HK-2 (cell line): ENCODE measurements around the gene CRAMP1.

Experiments
- DNase-seq: peaks from one replicate; pipeline ENCODE4 v3.0.0-alpha.2; 2018; ENCODE audit not compliant: unreplicated experiment

The CRAMP1 gene

GRCh38 chr16:1678500-1679098 lies 66.4 kb downstream of the CRAMP1 start:
- peak; percentile 52 for DNase-seq

GRCh38 chr16:1680361-1680760 lies 68.2 kb downstream of the CRAMP1 start:
- no peak for DNase-seq

- no peak for DNase-seq
These were observed 68.9 kb downstream of the CRAMP1 start for GRCh38 chr16:1681032-1681431.

GRCh38 chr16:1687427-1688316 lies 75.5 kb downstream of the CRAMP1 start:
- DNase-seq: no peak

DNA sequence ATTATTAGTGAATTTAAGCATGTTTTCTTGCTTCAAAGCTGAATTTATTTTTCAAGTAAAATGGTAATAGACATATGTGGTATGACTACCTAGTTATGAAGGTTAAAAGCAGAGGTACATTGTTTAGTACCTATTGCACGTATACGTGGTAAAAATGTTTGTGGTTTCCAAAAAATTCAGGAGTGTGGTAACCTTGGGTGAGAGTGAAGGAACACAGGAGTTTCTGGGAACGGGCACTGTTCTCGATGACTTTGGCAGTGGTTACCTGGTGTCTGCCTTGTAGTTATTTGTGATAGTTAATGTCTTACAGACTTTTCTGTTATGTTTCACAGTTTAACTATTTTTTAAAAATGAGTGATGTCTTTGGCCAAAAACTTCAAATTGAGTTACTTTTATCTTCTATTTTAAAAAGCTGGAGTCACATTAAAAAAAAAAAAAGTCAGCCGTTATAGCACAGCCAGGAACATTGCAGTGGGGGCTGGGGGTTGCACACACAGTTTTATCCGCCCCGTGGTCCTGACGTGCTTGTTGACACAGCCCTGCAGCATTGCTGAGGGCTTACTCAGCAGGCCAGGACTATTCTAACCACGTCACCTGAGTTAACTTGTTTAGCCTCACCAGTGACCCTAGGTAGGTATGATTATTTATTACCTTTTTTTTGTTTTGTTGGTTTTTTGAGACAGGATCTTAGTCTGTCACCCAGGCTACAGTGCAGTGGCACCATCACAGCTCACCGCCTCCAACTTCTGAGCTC lies 76.8 kb downstream of the CRAMP1 start:
- peak; percentile 69 for DNase-seq

- no peak for DNase-seq
These were observed 77.7 kb downstream of the CRAMP1 start for GRCh38 chr16:1689853-1690252.

GRCh38 chr16:1690810-1691209 lies 78.7 kb downstream of the CRAMP1 start:
- DNase-seq: no peak

- DNase-seq: no peak
These were observed 79.1 kb downstream of the CRAMP1 start for GRCh38 chr16:1691276-1691675.

GRCh38 chr16:1691956-1692355 lies 79.8 kb downstream of the CRAMP1 start:
- DNase-seq: peak; percentile 75

DNA sequence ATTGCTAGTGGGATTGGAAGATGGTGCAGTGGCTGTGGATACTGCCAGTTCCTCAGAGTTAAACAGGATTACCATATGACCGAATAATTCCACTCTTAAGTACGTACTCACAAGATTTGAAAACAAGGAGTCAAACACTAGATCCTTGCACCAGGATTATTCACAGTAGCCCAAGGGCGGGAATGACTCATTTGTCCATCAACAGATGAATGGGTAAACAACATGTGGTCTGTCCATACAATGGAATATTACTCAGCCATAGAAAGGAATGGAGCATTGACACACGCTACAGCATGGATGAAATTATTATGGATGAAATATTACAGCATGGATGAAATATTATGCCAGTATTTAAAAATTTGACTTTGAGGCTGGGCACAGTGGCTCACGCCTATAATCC lies 84.7 kb downstream of the CRAMP1 start:
- no peak for DNase-seq

- DNase-seq: no peak
These were observed 86.5 kb downstream of the CRAMP1 start for GRCh38 chr16:1698680-1699079.

GRCh38 chr16:1700246-1700645 lies 88.1 kb downstream of the CRAMP1 start:
- no peak for DNase-seq

- DNase-seq: no peak
These were observed 89.2 kb downstream of the CRAMP1 start for GRCh38 chr16:1701216-1701878.

DNA sequence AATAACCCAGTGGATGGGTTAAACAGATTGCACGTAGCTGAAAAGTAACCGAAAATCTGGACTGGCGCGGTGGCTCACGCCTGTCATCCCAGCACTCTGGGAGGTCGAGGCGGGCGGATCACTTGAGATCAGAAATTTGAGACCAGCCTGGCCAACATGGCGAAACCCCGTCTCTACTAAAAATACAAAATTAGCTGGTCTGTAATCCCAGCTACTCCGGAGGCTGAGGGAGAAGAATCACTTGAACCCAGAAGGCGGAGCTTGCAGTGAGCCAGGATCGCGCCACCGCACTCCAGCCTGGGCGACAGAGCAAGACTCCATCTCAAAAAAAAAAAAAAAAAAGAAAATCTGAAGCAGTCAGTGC lies 93.1 kb downstream of the CRAMP1 start:
- peak; percentile 33 for DNase-seq

GRCh38 chr16:1705688-1706385 lies 93.7 kb downstream of the CRAMP1 start, which contains the start of gene MAPK8IP3:
MAPK8IP3 (plus strand) TSS chr16:1706195; CDS start chr16:1706340, 145 bp downstream.
- DNase-seq: peak; percentile 93

DNA sequence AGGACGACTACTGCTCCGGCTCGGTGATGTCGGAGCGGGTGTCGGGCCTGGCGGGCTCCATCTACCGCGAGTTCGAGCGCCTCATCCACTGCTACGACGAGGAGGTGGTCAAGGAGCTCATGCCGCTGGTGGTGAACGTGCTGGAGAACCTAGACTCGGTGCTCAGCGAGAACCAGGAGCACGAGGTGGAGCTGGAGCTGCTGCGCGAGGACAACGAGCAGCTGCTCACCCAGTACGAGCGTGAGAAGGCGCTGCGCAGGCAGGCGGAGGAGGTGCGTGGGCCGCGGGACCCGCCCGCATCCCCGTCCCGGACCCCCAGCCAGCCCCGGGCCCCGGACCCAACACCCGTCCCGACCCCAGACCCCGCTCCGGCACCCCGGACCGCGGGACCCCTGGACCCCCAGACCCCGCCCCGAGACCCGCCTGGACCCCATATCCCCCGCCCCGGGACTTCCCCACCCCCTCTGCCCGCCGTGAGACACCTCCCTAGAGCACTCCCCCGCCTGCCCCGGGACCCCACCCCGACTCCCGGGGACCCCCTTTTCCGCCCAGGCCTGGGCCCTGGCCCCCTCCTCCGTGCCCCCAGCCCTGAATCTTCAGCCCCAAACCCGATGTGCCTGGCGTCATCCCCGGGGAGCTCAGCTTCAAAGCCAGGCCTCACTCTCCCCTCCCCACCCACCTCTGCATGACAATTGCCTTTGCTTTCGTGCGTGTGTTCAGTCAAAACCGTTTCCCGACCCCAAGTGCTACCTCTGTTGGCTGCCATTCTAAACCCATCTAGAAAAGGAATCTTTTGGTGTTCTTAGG lies 94.4 kb downstream of the CRAMP1 start:
- no peak for DNase-seq

GRCh38 chr16:1707193-1707790 lies 95.1 kb downstream of the CRAMP1 start:
- no peak for DNase-seq

GRCh38 chr16:1708083-1708767 lies 96.1 kb downstream of the CRAMP1 start:
- no peak for DNase-seq

DNA sequence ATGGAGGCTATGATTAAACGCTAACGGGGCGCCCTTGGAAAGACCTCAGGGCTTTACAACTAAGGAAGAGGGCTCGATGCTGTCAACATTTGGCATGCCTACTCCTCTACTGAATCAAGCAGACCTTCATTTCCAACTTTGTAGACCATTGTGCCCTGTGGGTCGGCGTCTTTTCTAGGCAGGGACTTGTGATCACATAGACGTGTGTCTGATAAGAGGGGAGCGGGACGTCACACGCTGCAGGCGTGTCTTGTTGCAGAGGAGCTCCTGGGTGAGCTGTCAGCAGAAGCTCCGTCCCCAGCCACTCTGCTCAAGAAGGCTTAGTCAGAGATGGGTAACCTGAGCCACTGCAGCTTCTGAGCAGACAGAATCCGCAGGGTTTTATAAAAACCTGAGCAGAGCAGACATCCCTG lies 96.6 kb downstream of the CRAMP1 start:
- DNase-seq: no peak
